Thyroid gland (tissue), 4 donors: ENCODE measurements around the gene GDPD4.

Experiments
- CTCF ChIP-seq, 6 experiments: fragments of 200-600 bp in 3 of 6; fragments of 450-650 bp in 3 of 6; sonication (generic) in 3 of 6; IDR thresholded peaks; one replicate each; pipeline ENCODE4 v1.5.1; 2016 to 2019; ENCODE audit warnings: antibody characterized with exemption in 6 of 6, mild to moderate bottlenecking in 2 of 6, inconsistent platforms in 1 of 6, moderate library complexity in 1 of 6
- POLR2A ChIP-seq, 2 donors: fragments of 450-650 bp; IDR thresholded peaks; one replicate each; pipeline ENCODE4 v1.6.1; 2017; ENCODE audit warnings: antibody characterized with exemption in 2 of 2, mild to moderate bottlenecking in 2 of 2, moderate library complexity in 1 of 2

- no peak for TF ChIP-seq CTCF (IDR thresholded peaks at IDR 0.05)
- TF ChIP-seq POLR2A (IDR thresholded peaks at IDR 0.05), result no peak
Measured at GRCh38 chr11:77309401-77310085, 8.1 kb upstream of the GDPD4 start.
